GM18951 (cell line): ENCODE data around the gene KCNQ1.

ENCODE experiments used
- POLR2A ChIP-seq: IDR thresholded peaks from 4 replicates; pipeline ENCODE4 v1.6.1; 2011; ENCODE audit warnings: mild to moderate bottlenecking; ENCODE audit not compliant: insufficient read length, insufficient read depth; ENCODE audit errors: extremely low read depth
- in situ Hi-C: fragments of 300-500 bp; cut with MboI; formaldehyde crosslinking; loops from one replicate; pipeline ENCODE4 v1.12.0; 2022; ENCODE audit warnings: low sequenced_read_pairs, mixed read lengths, inconsistent platforms; ENCODE audit not compliant: unreplicated experiment

The KCNQ1 gene

DNA sequence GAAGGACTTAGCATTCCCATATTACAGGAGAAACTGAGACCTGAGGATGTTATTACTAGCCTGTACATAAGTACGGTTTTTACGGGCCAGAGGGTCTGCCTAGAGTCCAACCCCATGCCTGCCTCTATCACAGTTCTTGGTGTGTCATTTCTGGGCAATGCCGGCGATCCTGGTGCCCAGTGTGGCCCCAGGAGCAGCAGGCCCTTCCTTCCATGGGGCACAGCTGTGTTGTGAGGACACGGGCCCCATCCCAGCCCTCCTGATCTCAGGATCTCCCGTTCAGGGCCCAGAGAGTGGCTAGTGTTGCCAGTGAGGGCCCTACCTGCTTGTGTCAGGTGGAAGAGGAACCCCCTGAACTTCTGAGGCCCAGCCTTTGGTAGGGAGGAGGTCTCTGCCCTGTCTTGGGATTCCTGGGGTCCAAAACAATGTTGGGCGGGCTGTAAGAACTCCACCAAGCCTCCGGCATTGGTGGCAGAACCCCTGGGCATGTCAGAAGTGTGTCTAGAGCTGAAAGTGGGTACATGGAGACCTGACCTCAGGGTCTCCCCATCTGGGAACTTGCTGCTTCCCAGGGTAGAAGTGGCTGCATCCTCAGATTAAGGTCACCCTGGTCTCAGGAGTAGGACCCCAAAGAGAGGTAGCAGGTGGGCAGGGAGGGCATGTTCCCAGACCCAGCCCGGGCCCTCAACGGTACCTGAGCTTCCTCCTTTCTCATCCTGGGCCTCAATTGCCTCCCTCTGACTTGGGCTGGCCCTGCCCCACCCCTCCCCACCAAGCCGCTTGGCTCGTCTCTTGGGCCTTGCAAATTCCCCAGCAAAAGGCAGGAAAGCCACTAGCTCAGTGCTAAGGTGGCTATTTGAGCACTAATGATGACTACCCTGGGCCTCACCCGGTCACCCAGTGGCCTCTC lies 329.6 kb downstream of the KCNQ1 start:
- no peak for TF ChIP-seq POLR2A
- in situ Hi-C loops = no loop called here

DNA sequence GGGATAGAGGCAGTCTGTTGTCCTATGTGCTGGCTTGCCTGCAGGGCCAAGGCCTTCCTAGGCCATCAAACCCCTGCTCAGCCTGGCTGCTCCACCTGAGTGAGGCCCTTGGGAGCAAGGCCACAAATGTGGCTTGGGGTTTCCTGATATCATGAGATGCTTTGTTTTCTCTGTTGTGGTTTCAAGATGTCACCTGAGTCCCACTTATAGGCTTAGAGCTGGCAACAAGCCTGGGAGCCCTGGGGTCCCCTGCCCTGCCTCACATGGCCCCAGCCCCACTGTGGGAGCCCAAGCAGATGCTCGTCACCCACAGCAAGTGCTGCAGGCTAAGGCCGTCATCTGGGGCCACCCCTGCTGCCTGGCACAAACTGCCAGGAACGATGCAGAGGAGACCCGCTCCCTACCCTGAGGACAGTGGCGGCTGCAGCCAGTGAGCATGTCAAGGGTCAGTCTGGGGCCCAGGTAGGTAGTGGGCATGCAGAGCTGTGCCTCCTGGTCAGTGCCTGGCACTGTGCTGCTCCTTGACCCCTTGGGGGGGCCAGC lies 330.3 kb downstream of the KCNQ1 start:
- TF ChIP-seq POLR2A = no peak
- in situ Hi-C loops = no loop called here

DNA sequence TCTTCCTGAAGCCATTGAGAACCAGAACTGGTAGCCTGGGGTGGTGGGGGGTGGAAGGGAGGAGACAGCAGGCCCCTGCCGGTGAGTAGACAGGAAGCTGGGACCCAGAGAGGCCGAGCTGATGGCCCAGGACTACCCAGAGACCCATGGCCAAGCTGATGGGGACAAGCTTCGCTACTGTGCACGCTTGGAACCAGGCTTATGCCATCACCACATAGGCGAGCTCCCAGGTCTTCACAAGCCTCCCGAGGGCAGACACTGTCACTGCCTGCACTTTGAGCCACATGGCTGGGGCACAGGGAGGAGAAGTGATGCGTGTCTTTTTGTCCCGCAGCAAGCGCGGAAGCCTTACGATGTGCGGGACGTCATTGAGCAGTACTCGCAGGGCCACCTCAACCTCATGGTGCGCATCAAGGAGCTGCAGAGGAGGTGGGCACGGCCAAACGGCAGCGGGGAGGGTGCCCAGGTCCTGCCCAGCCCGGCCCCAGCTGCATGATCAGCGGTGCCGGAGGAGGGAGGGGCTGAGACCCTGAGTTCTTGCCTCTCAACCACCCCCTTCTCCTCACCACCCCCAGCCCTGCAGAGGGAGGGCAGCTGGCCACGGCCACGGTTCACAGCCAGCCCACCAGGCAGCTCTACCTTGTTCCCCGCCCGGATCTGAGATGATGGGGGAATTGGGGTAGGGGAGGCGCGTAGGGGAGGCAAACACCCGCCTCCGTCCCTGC lies 331.0 kb downstream of the KCNQ1 start:
- in situ Hi-C loops = no loop called here
- TF ChIP-seq POLR2A = no peak

DNA sequence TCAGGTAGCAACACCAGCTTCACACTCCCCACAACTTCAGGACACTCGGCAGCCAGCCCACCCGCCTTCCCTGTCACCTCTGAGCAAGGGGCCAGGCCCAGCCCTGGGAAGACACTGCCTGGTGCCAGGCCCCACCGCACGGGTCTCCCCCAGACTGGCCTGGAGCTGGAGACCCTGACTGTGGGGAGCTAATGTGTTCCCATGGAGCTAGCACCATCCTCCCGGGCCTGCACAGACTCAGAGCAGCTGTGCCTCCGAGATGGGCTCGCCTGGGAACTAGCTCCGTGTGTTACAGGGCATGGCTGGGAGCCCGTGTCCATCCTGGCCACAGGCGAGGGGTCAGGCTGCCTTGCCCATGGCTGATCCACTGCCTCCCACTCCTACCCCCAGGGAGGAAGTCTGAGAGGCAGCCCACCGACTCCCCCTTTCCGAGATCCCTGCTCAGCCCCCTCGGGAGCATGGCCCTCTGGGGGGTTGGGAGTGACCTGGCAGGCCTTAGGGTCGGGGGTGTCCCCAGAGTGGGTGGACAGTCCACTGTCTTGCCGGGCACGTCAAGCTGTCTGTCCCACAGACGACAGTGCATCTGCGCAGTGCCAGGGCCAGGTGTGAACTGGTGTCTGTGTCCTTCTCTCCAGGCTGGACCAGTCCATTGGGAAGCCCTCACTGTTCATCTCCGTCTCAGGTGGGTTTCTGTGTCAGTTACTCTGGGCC lies 331.7 kb downstream of the KCNQ1 start:
- no peak for TF ChIP-seq POLR2A
- in situ Hi-C loops = no loop called here

DNA sequence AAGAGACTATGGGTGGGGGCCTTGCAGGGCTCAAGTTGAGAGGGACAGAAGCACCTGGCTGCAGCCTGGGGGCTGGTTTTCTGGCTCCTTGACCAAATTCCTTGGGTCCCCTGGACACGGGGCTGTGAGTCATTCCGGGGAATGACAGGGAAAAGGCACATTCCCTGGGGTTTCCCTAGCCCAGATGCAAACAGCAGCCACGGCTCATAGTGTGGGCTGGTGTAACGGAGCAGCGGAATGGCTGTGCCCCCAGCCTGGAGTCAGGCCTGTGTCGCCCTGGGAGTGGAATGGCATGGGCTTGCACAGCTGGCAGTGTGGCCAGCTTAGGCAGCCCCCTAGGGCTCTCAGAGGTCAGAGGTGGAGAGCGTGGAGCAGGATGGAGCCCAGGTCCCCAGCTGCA lies 332.6 kb downstream of the KCNQ1 start:
- TF ChIP-seq POLR2A = no peak
- in situ Hi-C loops = no loop called here

DNA sequence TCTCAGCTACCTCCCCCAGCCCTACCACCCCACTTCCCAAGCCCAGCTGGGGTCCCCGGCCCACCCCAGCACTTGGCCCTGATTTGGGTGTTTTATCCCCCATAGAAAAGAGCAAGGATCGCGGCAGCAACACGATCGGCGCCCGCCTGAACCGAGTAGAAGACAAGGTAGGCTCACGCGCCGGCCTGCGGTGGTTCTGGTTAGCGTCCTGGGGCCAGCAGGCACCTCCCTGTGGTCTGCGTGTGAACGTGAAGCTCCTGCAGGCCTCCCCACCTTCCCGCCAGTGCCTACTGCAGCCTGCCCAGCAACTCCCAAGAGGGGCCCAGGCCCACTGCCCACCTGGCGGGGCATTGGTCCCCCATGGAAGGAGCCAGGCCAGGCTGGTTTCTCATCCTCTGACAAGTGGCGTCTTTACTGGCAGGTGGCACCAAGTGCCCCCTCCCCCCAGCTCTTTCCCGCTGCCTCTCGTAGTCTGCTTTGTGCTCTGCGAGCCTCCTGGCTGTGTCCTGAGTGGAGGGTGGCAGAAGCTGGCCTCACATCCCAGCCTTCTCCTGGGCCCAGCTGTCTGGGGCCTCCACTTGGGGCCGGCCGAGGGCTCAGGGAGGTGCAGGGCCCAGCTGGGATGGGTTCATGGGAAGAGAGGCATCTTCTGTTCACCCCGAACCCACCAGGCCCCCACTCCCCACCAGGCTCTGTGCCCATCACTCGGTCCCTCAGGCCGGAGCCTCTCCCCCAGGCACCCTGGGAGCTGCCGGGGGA lies 333.2 kb downstream of the KCNQ1 start:
- no peak for TF ChIP-seq POLR2A
- in situ Hi-C loops = no loop called here

DNA sequence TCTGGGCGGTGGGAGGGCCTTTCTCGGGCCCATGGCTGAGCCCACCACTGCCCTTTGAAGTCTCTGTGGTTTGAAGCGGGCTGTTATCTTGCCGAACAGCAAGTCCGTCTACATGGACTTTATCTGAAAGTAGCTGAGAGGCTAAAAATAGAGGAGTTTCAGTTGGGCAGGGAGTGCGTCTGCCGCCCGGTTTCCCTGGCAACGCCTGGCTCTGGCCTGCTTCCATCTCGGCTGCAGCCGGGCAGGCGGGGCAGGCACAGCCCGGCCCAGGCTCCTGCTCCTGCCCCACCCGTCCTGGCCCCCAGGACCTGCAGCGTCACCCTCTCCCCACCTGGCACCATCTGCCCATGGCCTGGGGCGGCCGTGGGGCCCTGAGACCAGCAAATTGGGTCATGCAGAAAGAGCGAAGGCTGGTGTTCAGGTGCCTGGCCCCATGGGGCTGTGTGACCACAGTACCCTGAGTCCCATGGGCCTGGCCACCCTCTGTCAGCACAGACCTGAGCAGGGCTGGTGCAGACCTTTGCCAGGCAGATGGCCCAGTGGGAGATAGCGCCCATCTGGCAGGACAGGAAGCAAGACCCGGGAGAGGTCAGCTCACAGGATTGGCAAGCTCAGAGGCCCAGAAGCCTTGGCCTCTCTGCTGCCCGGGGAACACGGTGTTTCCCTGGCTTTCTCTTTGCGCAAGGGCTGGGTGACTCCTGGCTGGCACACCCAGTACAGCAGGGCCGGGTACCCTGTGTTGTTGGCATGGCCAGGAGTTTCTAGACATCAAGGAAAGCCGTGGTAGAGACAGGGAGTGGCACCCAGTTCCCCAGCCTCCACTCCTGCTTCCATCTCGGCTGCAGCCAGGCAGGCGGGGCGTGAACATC lies 334.1 kb downstream of the KCNQ1 start:
- in situ Hi-C loops = no loop called here
- TF ChIP-seq POLR2A = no peak

DNA sequence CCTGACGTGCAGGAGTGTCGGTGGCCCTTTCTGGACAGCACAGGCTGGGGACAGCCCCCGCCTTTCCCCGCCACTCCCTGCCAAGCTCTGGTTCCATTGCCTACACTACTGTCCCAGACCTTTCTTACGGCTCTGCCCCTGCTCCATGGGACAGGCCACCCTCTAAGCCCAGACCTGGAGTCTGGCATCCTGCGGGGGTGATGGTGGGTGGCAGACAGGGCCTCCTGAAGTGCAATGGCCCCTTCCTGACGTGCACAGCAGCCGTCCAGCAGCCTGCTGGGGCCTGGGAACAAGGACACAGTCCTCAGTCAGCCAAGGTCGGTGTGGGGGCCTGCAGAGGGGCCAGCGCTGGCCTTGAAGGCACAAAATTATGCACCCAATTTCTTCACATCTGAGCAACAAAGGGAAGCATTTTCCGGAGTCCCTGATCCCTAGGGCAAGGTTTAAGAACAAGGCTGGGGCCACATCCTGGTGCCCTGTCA lies 334.7 kb downstream of the KCNQ1 start:
- no peak for TF ChIP-seq POLR2A
- in situ Hi-C loops = no loop called here

DNA sequence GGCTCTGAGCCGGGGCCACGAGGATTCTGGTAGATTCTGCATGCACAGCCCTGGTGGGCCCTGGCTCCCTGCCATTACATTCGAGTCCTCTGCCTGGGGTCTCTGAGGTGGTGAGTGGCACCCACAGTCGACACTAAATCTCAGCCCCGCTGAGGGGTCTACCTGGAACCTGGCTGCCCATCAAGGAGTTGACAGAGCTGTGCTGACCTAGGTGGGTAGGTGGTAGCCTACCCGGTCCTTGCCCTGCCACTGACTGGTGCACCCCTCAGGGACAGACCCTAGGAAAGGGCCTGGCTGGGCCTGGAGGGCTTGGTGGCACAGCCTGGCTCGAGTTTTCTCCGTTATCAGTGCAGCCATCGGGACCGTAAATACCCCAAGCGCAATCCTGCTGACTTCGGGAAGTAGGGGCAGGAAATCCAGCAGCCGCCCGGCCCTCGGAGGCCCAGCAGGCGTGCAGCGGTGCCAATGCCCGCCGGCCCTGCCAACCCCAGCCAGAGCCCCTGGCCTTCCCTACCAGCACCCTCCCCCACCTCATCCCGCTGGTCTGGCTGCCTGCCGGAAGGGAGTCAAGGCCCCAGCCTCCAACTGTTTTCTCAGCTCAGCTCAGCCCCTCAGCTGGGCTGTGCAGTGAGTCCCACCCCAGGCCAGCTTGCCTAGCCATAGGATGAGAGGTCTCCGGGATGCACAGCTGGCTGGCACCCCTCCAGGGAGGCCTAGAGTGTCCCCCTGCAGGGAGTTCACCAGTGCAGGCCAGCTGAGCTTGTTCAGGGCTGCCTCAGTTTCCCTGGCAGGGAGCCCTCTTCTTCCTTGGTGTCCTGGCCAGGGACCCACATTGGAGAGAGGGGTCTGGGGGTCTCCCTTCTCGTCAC lies 335.4 kb downstream of the KCNQ1 start:
- no peak for TF ChIP-seq POLR2A
- in situ Hi-C loops = no loop called here

DNA sequence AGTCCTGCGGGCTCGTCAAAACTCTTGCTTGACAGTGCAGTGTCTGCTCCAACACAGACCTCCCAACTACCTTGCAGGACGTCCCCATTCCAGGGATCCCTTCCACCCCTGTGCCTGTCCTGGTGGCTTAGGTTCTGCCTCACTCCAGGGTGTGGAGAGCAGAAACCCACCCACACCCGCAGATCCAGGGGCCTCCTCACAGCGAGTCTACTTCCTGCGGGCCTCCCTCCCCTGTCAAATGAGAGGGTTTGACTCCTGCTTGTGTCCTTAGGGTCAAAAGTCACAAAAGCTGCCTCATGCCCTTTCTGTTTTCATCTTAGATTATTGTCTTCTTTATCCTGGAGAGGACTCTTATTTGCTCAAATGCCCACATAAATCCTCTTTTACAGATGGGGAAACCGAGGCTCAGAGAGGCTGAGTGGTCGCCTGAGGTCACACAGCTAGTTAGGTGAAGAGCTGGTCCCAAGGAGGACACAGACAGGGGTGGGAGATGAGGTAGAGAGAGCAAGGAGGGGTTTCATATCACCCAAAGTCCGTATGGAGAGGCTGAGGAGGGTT lies 336.1 kb downstream of the KCNQ1 start:
- no peak for TF ChIP-seq POLR2A
- in situ Hi-C loops = no loop called here

DNA sequence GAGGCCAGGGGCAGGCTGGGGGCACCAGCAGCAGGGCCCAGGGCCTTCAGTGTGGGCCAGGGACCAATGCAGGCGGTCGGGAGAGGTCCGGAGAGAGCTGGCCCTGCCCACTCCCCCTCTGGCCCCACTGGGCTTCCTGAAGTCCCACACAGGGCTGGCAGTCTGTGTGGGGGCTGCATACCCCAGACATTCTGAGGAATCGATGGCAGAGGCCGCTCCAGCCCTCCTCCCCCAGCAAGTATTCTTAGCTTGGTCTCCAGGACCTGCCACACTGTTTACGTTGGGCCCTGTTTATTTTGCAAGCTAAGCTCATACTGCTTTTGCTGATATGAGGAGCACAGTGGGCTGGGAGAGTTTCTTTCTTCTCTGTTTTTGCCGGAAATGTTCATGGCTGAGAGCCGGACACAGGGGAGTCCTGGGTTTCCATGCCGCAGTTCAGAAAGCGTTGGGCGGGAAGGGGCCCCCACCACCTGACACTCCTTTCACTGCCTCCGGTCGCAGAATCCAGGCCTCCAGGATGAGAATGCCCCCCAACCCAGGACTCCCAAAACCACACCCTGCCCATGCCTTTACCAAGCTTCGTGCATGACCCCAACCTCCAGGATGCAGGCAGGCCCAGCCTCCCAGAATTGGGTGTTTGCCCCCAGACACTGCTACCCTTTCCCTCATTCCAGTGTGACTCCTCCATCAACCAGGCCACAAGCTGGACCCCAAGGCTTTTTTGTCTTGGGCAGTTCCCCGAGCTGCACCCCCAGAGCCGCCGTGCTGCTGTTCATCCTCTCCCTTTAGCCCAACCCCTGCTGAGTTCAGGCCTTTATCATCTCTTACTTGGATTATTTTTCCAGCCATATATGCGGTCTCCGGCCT lies 336.8 kb downstream of the KCNQ1 start:
- in situ Hi-C loops = no loop called here
- TF ChIP-seq POLR2A = no peak
